H9 (cell line): ENCODE measurements around the gene DNAJC15. TPM values are rescaled to one million over a fixed set of nuclear protein-coding genes. Genes with fewer than 3 reads are reported as not detected.

Experiments used
- DNase-seq: peaks from one replicate; pipeline ENCODE4 v3.0.0-alpha.2; 2017
- H2AFZ ChIP-seq: one replicate; pipeline ENCODE4 v1.6.1; 2013; ENCODE audit warnings: mild to moderate bottlenecking, low read length, control low read depth, moderate library complexity
- H2AK5ac ChIP-seq: 2 replicates; pipeline ENCODE4 v1.6.1; 2013; ENCODE audit warnings: low read length, control low read depth, mixed read lengths; ENCODE audit not compliant: insufficient read length
- H2BK120ac ChIP-seq: one replicate; pipeline ENCODE4 v1.6.1; 2013; ENCODE audit warnings: low read depth, mild to moderate bottlenecking, low read length, control low read depth, inconsistent platforms; ENCODE audit not compliant: poor library complexity, severe bottlenecking
- H2BK12ac ChIP-seq: 2 replicates; pipeline ENCODE4 v1.6.1; 2013; ENCODE audit warnings: low read length, control low read depth, mixed read lengths, low read depth; ENCODE audit not compliant: insufficient read length
- H2BK15ac ChIP-seq: 2 replicates; pipeline ENCODE4 v1.6.1; 2013; ENCODE audit warnings: low read depth, low read length, control low read depth
- H2BK20ac ChIP-seq: one replicate; pipeline ENCODE4 v1.6.1; 2013; ENCODE audit warnings: low read depth, mild to moderate bottlenecking, low read length, control low read depth, inconsistent platforms; ENCODE audit not compliant: poor library complexity, severe bottlenecking
- H2BK5ac ChIP-seq: 2 replicates; pipeline ENCODE4 v1.6.1; 2013; ENCODE audit warnings: low read length, control low read depth, mixed read lengths; ENCODE audit not compliant: insufficient read length
- H3K14ac ChIP-seq: 2 replicates; pipeline ENCODE4 v1.6.1; 2013; ENCODE audit warnings: low read length, control low read depth; ENCODE audit not compliant: insufficient read depth
- H3K18ac ChIP-seq: 2 replicates; pipeline ENCODE4 v1.6.1; 2013; ENCODE audit warnings: low read depth, mild to moderate bottlenecking, mixed read lengths, low read length, control low read depth; ENCODE audit not compliant: insufficient read length
- H3K23ac ChIP-seq: 2 replicates; pipeline ENCODE4 v1.6.1; 2013; ENCODE audit warnings: low read length, control low read depth, mixed read lengths, low read depth; ENCODE audit not compliant: insufficient read length
- H3K23me2 ChIP-seq: 2 replicates; pipeline ENCODE4 v1.6.1; 2013; ENCODE audit warnings: low read depth, mild to moderate bottlenecking, mixed read lengths, low read length, control low read depth; ENCODE audit not compliant: insufficient read length, poor library complexity, severe bottlenecking
- H3K27ac ChIP-seq: 2 replicates; pipeline ENCODE4 v1.5.1; 2013; ENCODE audit warnings: low read length, control low read depth, mixed read lengths, low read depth; ENCODE audit not compliant: insufficient read length
- H3K27me3 ChIP-seq: 2 replicates; pipeline ENCODE4 v1.6.1; 2013; ENCODE audit warnings: low read length, control low read depth, inconsistent platforms; ENCODE audit not compliant: insufficient read depth
- H3K4ac ChIP-seq: 2 replicates; pipeline ENCODE4 v1.6.1; 2013; ENCODE audit warnings: low read depth, mild to moderate bottlenecking, control low read depth, inconsistent platforms, low read length, moderate library complexity
- H3K4me1 ChIP-seq: 2 replicates; pipeline ENCODE4 v1.6.1; 2013; ENCODE audit warnings: low read length, control low read depth, inconsistent platforms; ENCODE audit not compliant: insufficient read depth
- H3K4me2 ChIP-seq: 2 replicates; pipeline ENCODE4 v1.6.1; 2013; ENCODE audit warnings: low read length, control low read depth, mixed read lengths; ENCODE audit not compliant: insufficient read length, insufficient read depth
- H3K56ac ChIP-seq: 2 replicates; pipeline ENCODE4 v1.6.1; 2013; ENCODE audit warnings: low read depth, mild to moderate bottlenecking, mixed read lengths, low read length, control low read depth; ENCODE audit not compliant: insufficient read length
- H3K79me1 ChIP-seq: 2 replicates; pipeline ENCODE4 v1.6.1; 2013; ENCODE audit warnings: low read depth, mild to moderate bottlenecking, moderate library complexity, low read length, control low read depth, inconsistent platforms; ENCODE audit not compliant: insufficient read depth, poor library complexity, severe bottlenecking
- H3K79me2 ChIP-seq: 2 replicates; pipeline ENCODE4 v1.6.1; 2013; ENCODE audit warnings: low read length, control low read depth, inconsistent platforms; ENCODE audit not compliant: insufficient read depth
- H3K9ac ChIP-seq: 2 replicates; pipeline ENCODE4 v1.6.1; 2013; ENCODE audit warnings: low read length, control low read depth, mixed read lengths; ENCODE audit not compliant: insufficient read length; ENCODE audit errors: extremely low read depth
- H3K9me3 ChIP-seq: one replicate; pipeline ENCODE4 v1.6.1; 2013; ENCODE audit warnings: low read depth, low read length, inconsistent platforms; ENCODE audit not compliant: control insufficient read depth
- H3T11ph ChIP-seq: one replicate; pipeline ENCODE4 v1.6.1; 2013; ENCODE audit warnings: mild to moderate bottlenecking, low read length, control low read depth, inconsistent platforms
- H4K20me1 ChIP-seq: one replicate; pipeline ENCODE4 v1.6.1; 2013; ENCODE audit not compliant: control insufficient read depth, insufficient read length, insufficient read depth
- H4K5ac ChIP-seq: 2 replicates; pipeline ENCODE4 v1.6.1; 2013; ENCODE audit warnings: low read depth, mild to moderate bottlenecking, mixed read lengths, low read length, control low read depth; ENCODE audit not compliant: insufficient read length
- H4K8ac ChIP-seq: replicated peaks from 2 replicates; pipeline ENCODE4 v1.6.1; 2013; ENCODE audit warnings: low read length, control low read depth, mixed read lengths, low read depth; ENCODE audit not compliant: insufficient read length
- H4K91ac ChIP-seq: 2 replicates; pipeline ENCODE4 v1.6.1; 2013; ENCODE audit warnings: low read depth, mild to moderate bottlenecking, moderate library complexity, mixed read lengths, low read length, control low read depth; ENCODE audit not compliant: insufficient read length
- H3K27ac Mint-ChIP-seq, 3 experiments: 2 replicates in 2 of 3; 3 replicates in 1 of 3; pipeline ENCODE4 v1.8.0; 2020 to 2021; ENCODE audit warnings: mixed read lengths in 3 of 3, mild to moderate bottlenecking in 1 of 3, moderate library complexity in 1 of 3
- H3K27me3 Mint-ChIP-seq: 2 replicates; pipeline ENCODE4 v1.8.0; 2021; ENCODE audit warnings: low read depth, mild to moderate bottlenecking, moderate library complexity, mixed read lengths
- H3K36me3 Mint-ChIP-seq, 3 experiments: 2 replicates in 2 of 3; 3 replicates in 1 of 3; pipeline ENCODE4 v1.8.0; 2020 to 2021; ENCODE audit warnings: low read depth in 3 of 3, mixed read lengths in 3 of 3; ENCODE audit not compliant: insufficient read depth in 1 of 3
- H3K4me1 Mint-ChIP-seq, 2 experiments: 2 replicates each; pipeline ENCODE4 v1.8.0; 2020; ENCODE audit warnings: mixed read lengths in 2 of 2
- H3K4me3 Mint-ChIP-seq, 2 experiments: 2 replicates in 1 of 2; 3 replicates in 1 of 2; pipeline ENCODE4 v1.8.0; 2020 to 2021; ENCODE audit warnings: mild to moderate bottlenecking in 2 of 2, mixed read lengths in 2 of 2, moderate library complexity in 1 of 2
- H3K9me3 Mint-ChIP-seq, 2 experiments: 2 replicates in 1 of 2; 3 replicates in 1 of 2; pipeline ENCODE4 v1.8.0; 2020; ENCODE audit warnings: mild to moderate bottlenecking in 2 of 2, mixed read lengths in 2 of 2, moderate library complexity in 1 of 2
- CTCF ChIP-seq: fragments of 200-600 bp; sonication (generic); conservative IDR thresholded peaks from 3 replicates; pipeline ENCODE4 v1.8.0; 2021; ENCODE audit warnings: antibody characterized with exemption, mild to moderate bottlenecking
- WGBS: extraction: QIAGEN DNeasy Blood & Tissue Kit; methylation state at CpG from one replicate; pipeline ENCODE4 v1.1.7; 2013; ENCODE audit warnings: missing lambda C conversion rate, low lambda C conversion rate, mixed read lengths; ENCODE audit not compliant: insufficient read length; ENCODE audit errors: extremely low coverage; 5-methylcytosine and 5-hydroxymethylcytosine counted together
- total RNA-seq: library from RNA; stranded (reverse); gene quantifications from 2 replicates; pipeline ENCODE4 v1.2.1, GENCODE V29; 2021

Gene DNAJC15
- total RNA-seq, 1 experiment from 2014 or later: 13.4 TPM

DNA sequence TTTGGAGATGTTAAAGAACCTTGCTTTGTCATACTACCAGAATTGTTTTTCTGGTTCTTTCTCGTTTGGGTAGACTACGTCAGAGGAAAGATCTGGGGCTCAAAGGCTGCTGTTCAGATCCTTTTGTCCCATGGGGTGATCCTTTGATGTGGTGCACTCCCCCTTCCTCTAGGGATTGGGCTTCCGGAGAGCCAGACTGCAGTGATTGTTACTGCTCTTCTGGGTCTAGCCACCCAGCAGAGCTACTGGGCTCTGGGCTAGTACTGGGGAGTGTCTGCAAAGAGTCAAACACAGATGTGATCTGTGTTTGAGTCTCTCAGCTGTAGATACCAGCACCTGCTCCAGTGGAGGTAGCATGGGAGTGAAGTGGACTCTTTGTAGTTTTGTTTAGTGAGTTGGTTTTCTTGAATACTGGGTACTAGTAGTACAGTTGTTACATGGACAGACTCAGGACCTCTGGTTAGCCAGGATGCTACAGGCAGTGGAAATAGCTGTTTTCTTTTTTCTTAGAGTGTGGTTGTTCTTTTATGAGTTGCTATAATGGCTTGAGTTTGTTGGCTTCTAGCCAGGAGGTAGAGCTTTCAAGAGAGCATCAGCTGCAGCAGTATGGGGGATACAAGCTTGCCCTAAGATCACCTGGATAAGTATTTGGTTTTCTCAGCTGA, 34.4 kb downstream of the DNAJC15 start:
- no peak overlapping the region for H4K5ac ChIP-seq
- no peaks in the 10 kb centered on the region for H4K20me1 ChIP-seq
- no peak overlapping the region for H3T11ph ChIP-seq
- peaks cover 3% of the 10 kb centered on the region for H3K23me2 ChIP-seq
- no peak overlapping the region for H4K91ac ChIP-seq
- H4K8ac ChIP-seq: no peak overlapping the region
- no peaks in the 10 kb centered on the region for H3K27me3 ChIP-seq
- H2AFZ ChIP-seq: no peak overlapping the region
- no peak for TF ChIP-seq CTCF
- H2BK5ac ChIP-seq: no peak overlapping the region
- H3K27ac ChIP-seq: no peak overlapping the region
- peaks cover 4% of the 10 kb centered on the region for H3K27me3 Mint-ChIP-seq
- no peak overlapping the region for H3K9ac ChIP-seq
- no peak overlapping the region; a peak in 1 of 5 replicates for H3K4me3 Mint-ChIP-seq
- no peak overlapping the region for H3K18ac ChIP-seq
- no peak overlapping the region for H2BK15ac ChIP-seq
- H3K56ac ChIP-seq: no peak overlapping the region
- H3K4me2 ChIP-seq: no peak overlapping the region
- no peak overlapping the region for H2BK12ac ChIP-seq
- H2BK120ac ChIP-seq: no peak overlapping the region
- H3K36me3 Mint-ChIP-seq: peaks cover 12 to 16% (median 15%) of the 10 kb centered on the region in 3 experiments
- no peak overlapping the region for H2BK20ac ChIP-seq
- no peaks in the 10 kb centered on the region for H3K9me3 ChIP-seq
- H3K4me1 ChIP-seq: peaks cover 11% of the 10 kb centered on the region; the same call in 1 of the 2 replicates
- no peaks in the 10 kb centered on the region; the same call in 1 of the 2 replicates for H3K79me2 ChIP-seq
- no peak overlapping the region for H2AK5ac ChIP-seq
- H3K14ac ChIP-seq: no peak overlapping the region
- peaks cover 55% of the 10 kb centered on the region in 2 experiments for H3K4me1 Mint-ChIP-seq
- peaks cover 0 to 6% of the 10 kb centered on the region in 2 experiments; a peak in 4 of 5 replicates for H3K9me3 Mint-ChIP-seq
- H3K23ac ChIP-seq: no peak overlapping the region
- WGBS: no CpG with 5 or more reads among the region's 3 CpGs
- DNase-seq: peak; percentile 43
- H3K27ac Mint-ChIP-seq: peak overlapping the region in 1 of 3 experiments; percentile 76; a peak in 2 of 7 replicates
- H3K79me1 ChIP-seq: no peaks in the 10 kb centered on the region
- no peak overlapping the region; the same call in 1 of the 2 replicates for H3K4ac ChIP-seq
